ENCODE measurements around the gene TARS3. TPM values are rescaled to one million over a fixed set of nuclear protein-coding genes. Genes with fewer than 3 reads are reported as not detected.

Gene TARS3
- total RNA-seq, 1 donor, result 13.8 TPM

DNA sequence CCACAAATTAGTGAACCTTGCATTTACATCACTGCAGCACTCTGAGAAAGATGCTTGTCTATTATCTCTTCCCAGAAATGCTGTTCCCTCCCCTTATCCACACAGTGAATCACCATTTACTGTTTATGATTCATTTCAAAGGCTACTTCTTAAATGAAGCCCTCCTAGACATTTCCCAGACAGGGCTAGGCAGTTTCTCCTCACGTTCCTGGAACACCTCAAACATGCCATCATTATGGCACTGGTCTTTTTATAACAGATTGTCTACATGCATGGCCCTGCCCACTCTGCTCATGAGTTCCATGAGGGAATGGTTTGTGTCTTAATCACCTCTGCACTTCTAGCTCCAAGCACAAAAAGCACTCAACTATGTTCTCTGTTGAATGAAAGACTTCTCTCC, 39.9 kb downstream of the TARS3 start:
- TF ChIP-seq, protein P1, sequence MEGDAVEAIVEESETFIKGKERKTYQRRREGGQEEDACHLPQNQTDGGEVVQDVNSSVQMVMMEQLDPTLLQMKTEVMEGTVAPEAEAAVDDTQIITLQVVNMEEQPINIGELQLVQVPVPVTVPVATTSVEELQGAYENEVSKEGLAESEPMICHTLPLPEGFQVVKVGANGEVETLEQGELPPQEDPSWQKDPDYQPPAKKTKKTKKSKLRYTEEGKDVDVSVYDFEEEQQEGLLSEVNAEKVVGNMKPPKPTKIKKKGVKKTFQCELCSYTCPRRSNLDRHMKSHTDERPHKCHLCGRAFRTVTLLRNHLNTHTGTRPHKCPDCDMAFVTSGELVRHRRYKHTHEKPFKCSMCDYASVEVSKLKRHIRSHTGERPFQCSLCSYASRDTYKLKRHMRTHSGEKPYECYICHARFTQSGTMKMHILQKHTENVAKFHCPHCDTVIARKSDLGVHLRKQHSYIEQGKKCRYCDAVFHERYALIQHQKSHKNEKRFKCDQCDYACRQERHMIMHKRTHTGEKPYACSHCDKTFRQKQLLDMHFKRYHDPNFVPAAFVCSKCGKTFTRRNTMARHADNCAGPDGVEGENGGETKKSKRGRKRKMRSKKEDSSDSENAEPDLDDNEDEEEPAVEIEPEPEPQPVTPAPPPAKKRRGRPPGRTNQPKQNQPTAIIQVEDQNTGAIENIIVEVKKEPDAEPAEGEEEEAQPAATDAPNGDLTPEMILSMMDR (IDR thresholded peaks at IDR 0.05; ENCODE audit: insufficient read depth, low read depth, low read length), result no peak
- peak; percentile 91 for DNase-seq (ENCODE audit: low read depth)
- H3K4me3 ChIP-seq (ENCODE audit: low read depth, low read length), result no peak overlapping the region

- DNase-seq (ENCODE audit: low read depth), result no peak
- TF ChIP-seq, protein P1 (IDR thresholded peaks at IDR 0.05; ENCODE audit: insufficient read depth, low read depth, low read length), result no peak
- H3K4me3 ChIP-seq (ENCODE audit: low read depth, low read length), result no peak overlapping the region
Measured at GRCh38 chr15:101679806-101680205, 44.5 kb downstream of the TARS3 start.

DNA sequence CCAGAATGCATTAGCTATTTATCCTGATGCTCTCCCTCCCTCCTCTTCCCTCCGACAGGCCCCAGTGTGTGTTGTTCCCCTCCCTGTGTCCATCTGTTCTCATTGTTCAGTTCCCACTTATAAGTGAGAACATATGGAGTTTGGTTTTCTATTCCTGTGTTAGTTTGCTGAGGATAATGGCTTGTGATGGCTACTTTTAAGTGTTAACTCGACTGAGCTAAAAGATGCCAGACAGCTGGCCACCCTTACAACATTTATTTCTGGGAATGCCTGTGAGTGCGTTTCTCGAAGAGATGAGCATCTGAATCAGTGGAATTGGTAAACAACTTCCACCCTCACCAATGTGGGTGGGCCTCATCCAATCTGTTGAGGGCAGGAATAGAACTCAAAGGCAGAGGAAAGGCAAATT, 47.3 kb downstream of the TARS3 start:
- H3K4me3 ChIP-seq (ENCODE audit: low read depth, low read length), result no peak overlapping the region
- TF ChIP-seq, protein P1 (IDR thresholded peaks at IDR 0.05; ENCODE audit: insufficient read depth, low read depth, low read length), result no peak
- peak; percentile 67 for DNase-seq (ENCODE audit: low read depth)

DNA sequence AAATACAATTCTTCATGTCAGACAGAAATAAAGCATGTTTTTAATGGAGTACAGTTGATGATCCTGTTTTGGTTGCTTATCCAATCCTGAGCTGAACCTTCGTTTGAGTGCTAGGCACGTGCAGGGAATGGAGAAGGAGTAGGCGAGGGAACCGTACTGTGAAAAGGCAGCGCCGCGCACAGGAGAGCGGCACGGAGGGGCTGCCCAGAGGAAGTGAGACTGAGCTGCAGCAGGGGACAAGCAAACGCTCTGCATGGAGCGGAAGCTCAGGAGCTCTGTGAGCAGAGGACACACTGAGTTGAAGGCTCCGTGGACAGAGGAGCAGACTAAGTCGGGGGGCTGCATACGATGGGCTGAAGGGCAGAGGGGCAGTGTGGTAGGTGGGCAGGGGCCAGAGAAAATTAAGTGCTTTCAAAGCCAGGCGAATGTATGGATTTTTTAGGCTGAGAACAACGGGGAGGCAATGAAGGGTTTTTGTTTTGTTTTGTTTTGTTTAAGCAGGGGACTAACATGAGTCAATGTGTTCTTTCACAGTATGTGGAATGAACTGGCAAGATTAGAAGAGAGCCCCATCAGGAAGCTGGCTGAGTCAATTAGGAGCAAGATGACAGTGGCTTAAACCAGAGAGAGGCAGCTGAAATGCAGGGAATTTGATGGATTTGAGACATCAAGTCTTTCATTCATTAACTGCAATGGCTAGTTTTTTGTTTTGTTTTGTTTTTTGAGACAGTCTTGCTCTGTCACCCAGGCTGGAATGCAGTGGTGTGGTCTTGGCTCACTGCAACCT, 48.3 kb downstream of the TARS3 start:
- TF ChIP-seq, protein P1 (IDR thresholded peaks at IDR 0.05; ENCODE audit: insufficient read depth, low read depth, low read length), result no peak
- DNase-seq (ENCODE audit: low read depth), result peak; percentile 76
- H3K4me3 ChIP-seq (ENCODE audit: low read depth, low read length), result no peak overlapping the region

GRCh38 chr15:101675015-101675414, 49.3 kb downstream of the TARS3 start:
- DNase-seq (ENCODE audit: low read depth), result peak; percentile 87
- no peak overlapping the region for H3K4me3 ChIP-seq (ENCODE audit: low read depth, low read length)
- TF ChIP-seq, protein P1 (IDR thresholded peaks at IDR 0.05; ENCODE audit: insufficient read depth, low read depth, low read length), result no peak

DNA sequence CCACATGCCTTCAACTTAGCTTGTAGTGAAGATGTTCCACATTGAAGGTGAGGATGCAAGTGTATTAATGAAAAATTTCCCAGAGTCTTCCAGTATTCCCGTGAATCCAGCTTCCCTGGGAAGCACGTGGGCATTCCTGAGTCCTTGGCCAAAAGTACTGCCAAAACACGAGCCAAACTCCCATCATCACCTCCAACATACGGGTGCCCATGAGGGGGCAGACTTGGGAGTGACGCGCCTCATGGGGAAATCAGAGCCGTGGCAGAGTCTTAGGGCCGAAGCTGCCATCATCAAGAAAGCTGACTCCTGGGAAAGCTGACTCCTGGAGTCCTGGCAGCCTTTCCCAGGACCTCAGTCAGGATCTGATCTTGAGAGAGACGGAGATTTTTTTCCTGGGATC, 52.0 kb downstream of the TARS3 start:
- H3K4me3 ChIP-seq (ENCODE audit: low read depth, low read length), result no peak overlapping the region
- TF ChIP-seq, protein P1 (IDR thresholded peaks at IDR 0.05; ENCODE audit: insufficient read depth, low read depth, low read length), result no peak
- DNase-seq (ENCODE audit: low read depth), result no peak

- TF ChIP-seq, protein P1 (IDR thresholded peaks at IDR 0.05; ENCODE audit: insufficient read depth, low read depth, low read length), result no peak
- H3K4me3 ChIP-seq (ENCODE audit: low read depth, low read length), result no peak overlapping the region
- DNase-seq (ENCODE audit: low read depth), result peak; percentile 42
Measured at GRCh38 chr15:101669744-101670143, 54.5 kb downstream of the TARS3 start.

Data from fibroblast of villous mesenchyme (primary cell).